Measurements from ENCODE around the gene SLC7A8.

GRCh38 chr14:23093104-23093503 lies 90.4 kb downstream of the SLC7A8 start:
- TF ChIP-seq CTCF (IDR thresholded peaks at IDR 0.05) (no peak), POLR2A (IDR thresholded peaks at IDR 0.05) (no peak)

Data from thyroid gland (tissue), 4 donors.